ENCODE results near the gene CLPTM1L.

CLPTM1L gene

GRCh38 chr5:1270933-1271914 is 73.7 kb downstream of the CLPTM1L start:
- Histone ChIP-seq H3K4me3 (ENCODE audit: low read depth in 1 of 2, low read length in 1 of 2) (no peak overlapping the region), H3K36me3 (no peaks in the 10 kb centered on the region), H3K27ac (no peak overlapping the region), H3K9me3 (no peaks in the 10 kb centered on the region), H3K27me3 (no peaks in the 10 kb centered on the region), H3K4me1 (ENCODE audit: control insufficient read depth in 1 of 2, insufficient read depth in 1 of 2, low read depth in 1 of 2, low read length in 1 of 2) (no peaks in the 10 kb centered on the region)
- TF ChIP-seq CTCF (IDR thresholded peaks at IDR 0.05), result no peak

GRCh38 chr5:1270426-1270825 is 74.5 kb downstream of the CLPTM1L start:
- H3K9me3 ChIP-seq, result no peaks in the 10 kb centered on the region

GRCh38 chr5:1268666-1269065 is 76.2 kb downstream of the CLPTM1L start:
- no peak for TF ChIP-seq CTCF (IDR thresholded peaks at IDR 0.05)
- Histone ChIP-seq H3K4me1 (ENCODE audit: control insufficient read depth in 1 of 2, insufficient read depth in 1 of 2, low read depth in 1 of 2, low read length in 1 of 2) (no peaks in the 10 kb centered on the region), H3K36me3 (no peaks in the 10 kb centered on the region), H3K4me3 (ENCODE audit: low read depth in 1 of 2, low read length in 1 of 2) (no peak overlapping the region), H3K27ac (no peak overlapping the region), H3K9me3 (no peaks in the 10 kb centered on the region), H3K27me3 (no peaks in the 10 kb centered on the region)

More at GRCh38 chr5:1270426-1270825, 74.5 kb downstream of the CLPTM1L start:
- H3K4me1 ChIP-seq (ENCODE audit: control insufficient read depth in 1 of 2, insufficient read depth in 1 of 2, low read depth in 1 of 2, low read length in 1 of 2), result no peaks in the 10 kb centered on the region
- no peak for TF ChIP-seq CTCF (IDR thresholded peaks at IDR 0.05)
- H3K27me3 ChIP-seq, result no peaks in the 10 kb centered on the region
- H3K36me3 ChIP-seq, result no peaks in the 10 kb centered on the region
- H3K27ac ChIP-seq, result no peak overlapping the region
- H3K4me3 ChIP-seq (ENCODE audit: low read depth in 1 of 2, low read length in 1 of 2), result no peak overlapping the region

GRCh38 chr5:1268056-1268455 is 76.8 kb downstream of the CLPTM1L start:
- no peaks in the 10 kb centered on the region for H3K36me3 ChIP-seq
- no peak for TF ChIP-seq CTCF (IDR thresholded peaks at IDR 0.05)
- no peaks in the 10 kb centered on the region for H3K4me1 ChIP-seq (ENCODE audit: control insufficient read depth in 1 of 2, insufficient read depth in 1 of 2, low read depth in 1 of 2, low read length in 1 of 2)
- no peaks in the 10 kb centered on the region for H3K9me3 ChIP-seq
- no peak overlapping the region for H3K4me3 ChIP-seq (ENCODE audit: low read depth in 1 of 2, low read length in 1 of 2)
- H3K27me3 ChIP-seq, result no peaks in the 10 kb centered on the region
- H3K27ac ChIP-seq, result no peak overlapping the region
